ENCODE results near the gene RIBC2. TPM values are rescaled to one million over a fixed set of nuclear protein-coding genes. Genes with fewer than 3 reads are reported as not detected.

RIBC2 gene
- total and polyA plus RNA-seq, 2 donors from 2014 or later, result 1.0 TPM; not detected in 1

DNA sequence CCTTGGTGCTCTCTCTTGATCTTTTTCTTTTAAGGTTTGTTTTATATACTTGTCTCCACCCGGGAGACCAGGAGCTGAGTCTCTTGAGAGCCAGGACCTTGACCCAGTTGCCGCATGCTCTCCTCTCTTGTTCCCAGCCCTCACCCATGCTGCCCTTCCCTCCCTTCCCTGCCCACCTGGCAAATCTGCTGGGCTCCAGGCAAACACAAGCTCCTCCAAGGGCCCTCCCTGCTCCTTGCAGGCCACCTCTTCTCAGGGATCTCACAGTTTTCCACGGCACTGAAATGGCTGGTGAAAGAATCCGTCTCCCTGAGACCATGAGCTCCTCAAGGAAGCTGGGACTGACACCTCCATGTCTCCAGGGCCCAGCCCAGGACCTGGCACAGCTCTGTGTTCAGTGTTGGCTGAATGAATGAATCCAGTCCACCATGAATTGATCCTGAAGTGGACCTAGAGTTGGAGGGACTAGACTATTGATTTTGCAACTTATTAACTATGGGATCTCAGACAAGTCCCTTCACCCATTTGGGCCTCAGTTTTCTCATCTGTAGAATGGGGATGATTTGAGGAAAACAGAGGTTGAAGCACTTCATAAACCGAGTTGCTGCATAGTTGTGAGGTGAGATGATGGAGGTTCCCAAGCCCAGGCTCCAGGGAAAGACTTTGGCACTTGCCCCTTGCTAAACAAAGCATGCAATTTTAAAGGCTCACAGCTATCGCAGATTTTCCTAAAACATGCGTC, 64.0 kb downstream of the RIBC2 start:
- Histone ChIP-seq H3K27me3 (ENCODE audit: control insufficient read depth, insufficient read depth, low read length) (no peaks in the 10 kb centered on the region), H3K36me3 (ENCODE audit: control insufficient read depth in 2 of 3, insufficient read depth in 3 of 3, low read length in 3 of 3) (no peaks in the 10 kb centered on the region), H3K4me1 (ENCODE audit: control insufficient read depth in 2 of 3, insufficient read depth in 2 of 3, low read depth in 1 of 3, low read length in 3 of 3) (no peaks in the 10 kb centered on the region), H3K27ac (ENCODE audit: low read depth in 2 of 2, low read length in 2 of 2) (no peak overlapping the region), H3K9ac (ENCODE audit: low read length in 3 of 3) (no peak overlapping the region), H3K9me3 (ENCODE audit: control insufficient read depth in 2 of 3, insufficient read depth in 1 of 3, low read length in 3 of 3) (no peaks in the 10 kb centered on the region), H3K4me3 (ENCODE audit: low read length in 3 of 3) (no peak overlapping the region)
- FAIRE-seq (no peak), DNase-seq (no peak)
- intact Hi-C loops (cut with DNase I), result no loop called here
- TF ChIP-seq, protein P1, sequence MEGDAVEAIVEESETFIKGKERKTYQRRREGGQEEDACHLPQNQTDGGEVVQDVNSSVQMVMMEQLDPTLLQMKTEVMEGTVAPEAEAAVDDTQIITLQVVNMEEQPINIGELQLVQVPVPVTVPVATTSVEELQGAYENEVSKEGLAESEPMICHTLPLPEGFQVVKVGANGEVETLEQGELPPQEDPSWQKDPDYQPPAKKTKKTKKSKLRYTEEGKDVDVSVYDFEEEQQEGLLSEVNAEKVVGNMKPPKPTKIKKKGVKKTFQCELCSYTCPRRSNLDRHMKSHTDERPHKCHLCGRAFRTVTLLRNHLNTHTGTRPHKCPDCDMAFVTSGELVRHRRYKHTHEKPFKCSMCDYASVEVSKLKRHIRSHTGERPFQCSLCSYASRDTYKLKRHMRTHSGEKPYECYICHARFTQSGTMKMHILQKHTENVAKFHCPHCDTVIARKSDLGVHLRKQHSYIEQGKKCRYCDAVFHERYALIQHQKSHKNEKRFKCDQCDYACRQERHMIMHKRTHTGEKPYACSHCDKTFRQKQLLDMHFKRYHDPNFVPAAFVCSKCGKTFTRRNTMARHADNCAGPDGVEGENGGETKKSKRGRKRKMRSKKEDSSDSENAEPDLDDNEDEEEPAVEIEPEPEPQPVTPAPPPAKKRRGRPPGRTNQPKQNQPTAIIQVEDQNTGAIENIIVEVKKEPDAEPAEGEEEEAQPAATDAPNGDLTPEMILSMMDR (IDR thresholded peaks at IDR 0.05; ENCODE audit: borderline replicate concordance, extremely low read depth, insufficient read depth), result no peak

DNA sequence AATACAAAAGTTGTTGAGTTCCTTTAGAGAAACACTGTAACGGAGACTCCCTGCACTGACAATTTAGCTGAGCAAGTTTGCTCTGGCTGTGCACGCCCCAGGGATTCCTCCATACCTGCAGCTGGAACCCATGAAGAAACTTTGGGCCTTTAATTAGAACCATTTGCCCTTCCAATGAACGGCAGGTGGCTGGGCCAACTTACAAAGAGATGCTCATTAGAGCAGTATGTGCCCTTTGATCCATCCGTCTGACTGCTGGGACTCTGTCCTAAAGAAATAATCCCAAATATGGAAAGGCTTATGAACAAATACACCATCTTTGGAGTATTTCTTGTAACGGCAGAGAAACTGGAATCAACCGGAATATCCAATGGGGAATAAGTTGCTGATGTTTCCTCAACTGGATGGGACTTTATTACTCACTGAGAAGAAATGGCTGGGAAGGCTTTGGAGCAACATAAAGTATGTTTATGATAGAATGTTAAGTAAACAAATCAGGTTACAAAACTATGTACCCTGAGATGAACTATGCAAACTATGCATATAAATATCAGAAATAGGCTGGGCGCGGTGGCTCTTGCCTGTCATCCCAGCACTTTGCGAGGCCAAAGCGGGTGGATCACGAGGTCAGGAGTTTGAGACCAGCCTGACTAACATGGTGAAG, 64.7 kb downstream of the RIBC2 start:
- H3K36me3 ChIP-seq (ENCODE audit: control insufficient read depth in 2 of 3, insufficient read depth in 3 of 3, low read length in 3 of 3), result no peaks in the 10 kb centered on the region
- H3K27ac ChIP-seq (ENCODE audit: low read depth in 2 of 2, low read length in 2 of 2), result no peak overlapping the region
- H3K27me3 ChIP-seq (ENCODE audit: control insufficient read depth, insufficient read depth, low read length), result no peaks in the 10 kb centered on the region
- no peak overlapping the region for H3K9ac ChIP-seq (ENCODE audit: low read length in 3 of 3)
- DNase-seq (peak in 1 of 5 donors; percentile 90), FAIRE-seq (no peak)
- TF ChIP-seq, protein P1 (IDR thresholded peaks at IDR 0.05; ENCODE audit: borderline replicate concordance, extremely low read depth, insufficient read depth), result no peak
- no peaks in the 10 kb centered on the region for H3K4me1 ChIP-seq (ENCODE audit: control insufficient read depth in 2 of 3, insufficient read depth in 2 of 3, low read depth in 1 of 3, low read length in 3 of 3)
- no peak overlapping the region for H3K4me3 ChIP-seq (ENCODE audit: low read length in 3 of 3)
- intact Hi-C loops (cut with DNase I), result no loop called here
- no peaks in the 10 kb centered on the region for H3K9me3 ChIP-seq (ENCODE audit: control insufficient read depth in 2 of 3, insufficient read depth in 1 of 3, low read length in 3 of 3)

DNA sequence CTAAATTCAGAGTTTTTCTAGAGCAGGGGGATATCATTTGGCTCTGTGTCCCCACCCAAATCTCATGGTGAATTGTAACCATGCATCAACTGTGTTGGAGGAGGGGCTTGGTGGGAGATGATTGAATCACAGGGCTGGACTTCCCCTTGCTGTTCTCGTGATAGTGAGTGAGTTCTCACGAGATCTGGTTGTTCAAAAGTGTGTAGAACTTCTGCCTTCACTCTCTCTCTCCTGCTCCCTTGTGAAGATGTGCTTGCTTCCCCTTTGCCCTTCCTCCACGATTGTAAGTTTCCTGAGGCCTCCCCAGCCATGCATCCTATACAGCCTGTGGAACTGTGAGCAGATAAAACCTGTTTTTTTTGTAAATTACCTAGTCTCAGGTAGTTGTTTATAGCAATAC, 67.2 kb downstream of the RIBC2 start:
- Histone ChIP-seq H3K27me3 (ENCODE audit: control insufficient read depth, insufficient read depth, low read length) (no peaks in the 10 kb centered on the region), H3K9ac (ENCODE audit: low read length in 3 of 3) (no peak overlapping the region), H3K27ac (ENCODE audit: low read depth in 2 of 2, low read length in 2 of 2) (no peak overlapping the region), H3K9me3 (ENCODE audit: control insufficient read depth in 2 of 3, insufficient read depth in 1 of 3, low read length in 3 of 3) (no peaks in the 10 kb centered on the region), H3K4me1 (ENCODE audit: control insufficient read depth in 2 of 3, insufficient read depth in 2 of 3, low read depth in 1 of 3, low read length in 3 of 3) (peaks cover 0 to 2% (median 0%) of the 10 kb centered on the region in 3 donors), H3K36me3 (ENCODE audit: control insufficient read depth in 2 of 3, insufficient read depth in 3 of 3, low read length in 3 of 3) (no peaks in the 10 kb centered on the region), H3K4me3 (ENCODE audit: low read length in 3 of 3) (no peak overlapping the region)
- TF ChIP-seq, protein P1 (IDR thresholded peaks at IDR 0.05; ENCODE audit: borderline replicate concordance, extremely low read depth, insufficient read depth), result no peak
- no peak for FAIRE-seq
- no peak for DNase-seq
- intact Hi-C loops (cut with DNase I), result no loop called here

All from kidney (tissue), 14 donors.